G401 (cell line): ENCODE results near the gene CTDSPL2. TPM values are rescaled to one million over a fixed set of nuclear protein-coding genes. Genes with fewer than 3 reads are reported as not detected.
"Not testable (repeated sequence)": the region's sequence is repeated elsewhere in the genome, so short reads cannot be mapped to it uniquely, and the experiment has no call there.

ENCODE experiments used
- DNase-seq: peaks from one replicate; pipeline ENCODE4 v3.0.0-alpha.2; 2015; ENCODE audit warnings: low spot score
- in situ Hi-C: cut with HindIII; loops from 2 replicates; pipeline ENCODE4 v1.10.0; 2016; ENCODE audit warnings: low sequenced_read_pairs, mixed read lengths
- total RNA-seq: library from RNA; depleted of rRNA; stranded (reverse); fragments of >200 nt; shearing (Covaris generic); gene quantifications from 2 replicates; pipeline ENCODE4 v1.2.3, GENCODE V29; 2014; rRNA removed

The CTDSPL2 gene
- 52.2 and 132 TPM in 2 replicates for total RNA-seq

DNA sequence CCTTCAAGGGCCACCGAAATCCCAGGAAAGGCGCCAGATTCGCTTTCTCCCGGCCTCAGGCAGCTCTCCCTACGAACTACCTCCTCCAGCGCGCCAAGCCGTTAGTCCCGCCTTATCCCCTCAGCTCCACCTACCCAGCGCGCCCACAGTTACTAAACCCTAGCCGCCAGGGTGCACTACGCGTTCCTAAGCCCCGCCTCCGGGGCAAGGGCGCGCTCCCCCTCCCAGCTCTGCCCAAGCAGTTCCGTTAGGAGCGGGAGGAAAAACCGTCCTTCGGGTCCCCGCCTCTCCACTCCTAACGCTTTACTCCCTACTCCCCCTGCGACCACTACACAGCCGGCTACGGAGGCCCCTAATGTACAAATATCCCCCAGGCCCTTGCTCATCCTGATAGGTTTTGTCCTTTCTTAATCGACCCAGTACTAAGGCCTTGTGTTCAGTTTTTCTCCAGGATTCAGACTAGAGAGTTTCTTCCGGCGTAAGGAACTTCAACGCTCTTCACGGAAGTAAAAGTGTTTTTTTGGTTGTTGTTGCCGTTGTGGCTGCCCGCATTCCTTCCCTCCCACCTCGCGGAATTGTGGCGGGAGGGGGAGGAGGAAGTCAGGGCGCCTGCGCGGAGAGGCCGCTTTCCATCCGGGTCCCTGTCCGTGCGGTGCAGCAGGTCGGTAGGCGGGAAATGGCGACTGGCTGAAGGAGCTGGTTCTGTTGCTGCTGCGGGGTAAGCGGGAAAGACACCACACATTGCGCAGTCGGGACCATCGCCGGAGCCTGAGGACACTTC, at the start of gene CTDSPL2:
CTDSPL2 (plus strand) TSS at position 655 of the 781 bp plus-strand sequence. CDS start 31,386 bp downstream, outside the sequence.
- in situ Hi-C loops = no loop called here
- peak; percentile 99 for DNase-seq

DNA sequence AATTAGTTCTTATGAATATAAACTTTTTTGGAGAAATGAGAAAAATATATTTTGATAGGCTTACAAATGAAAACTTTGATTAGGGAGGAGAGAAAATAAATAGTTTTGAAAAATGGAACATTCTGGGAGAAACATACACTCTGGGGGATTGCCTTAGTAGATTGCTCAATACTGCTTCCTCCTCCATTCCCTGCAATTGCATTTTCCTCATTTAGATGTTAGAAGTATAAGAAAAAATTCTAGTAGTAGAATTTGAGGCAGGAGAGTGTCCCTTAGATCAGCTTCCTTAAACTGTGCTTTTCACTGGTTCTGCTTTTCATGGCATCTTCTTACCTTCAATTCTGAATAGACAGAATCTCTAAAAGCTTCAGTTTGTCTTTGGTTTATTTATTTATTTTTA, 46.2 kb upstream of the CTDSPL2 start:
- in situ Hi-C loops = no loop called here
- DNase-seq = no peak

- in situ Hi-C loops = no loop called here
- no peak for DNase-seq
Measured at GRCh38 chr15:44385344-44385942, 42.0 kb upstream of the CTDSPL2 start.

DNA sequence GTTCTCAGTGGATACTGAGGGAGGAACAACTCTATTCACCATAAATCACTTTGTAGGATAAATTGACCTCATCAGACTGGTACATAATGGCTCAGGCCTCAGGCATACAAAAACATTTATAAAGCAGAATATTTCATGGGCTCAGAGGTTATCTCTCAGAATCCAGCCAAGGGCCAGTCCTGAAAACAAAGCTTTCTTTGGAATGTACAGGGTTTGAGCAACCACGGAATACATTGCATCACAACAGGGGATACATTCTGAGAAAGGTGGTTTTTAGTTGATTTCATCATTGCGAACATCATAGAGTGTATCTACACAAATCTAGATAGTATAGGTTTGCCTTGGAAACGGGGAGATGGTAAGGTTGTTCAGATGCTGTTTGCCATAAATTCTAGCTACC, 33.4 kb upstream of the CTDSPL2 start:
- in situ Hi-C loops = no loop called here
- no peak for DNase-seq

DNA sequence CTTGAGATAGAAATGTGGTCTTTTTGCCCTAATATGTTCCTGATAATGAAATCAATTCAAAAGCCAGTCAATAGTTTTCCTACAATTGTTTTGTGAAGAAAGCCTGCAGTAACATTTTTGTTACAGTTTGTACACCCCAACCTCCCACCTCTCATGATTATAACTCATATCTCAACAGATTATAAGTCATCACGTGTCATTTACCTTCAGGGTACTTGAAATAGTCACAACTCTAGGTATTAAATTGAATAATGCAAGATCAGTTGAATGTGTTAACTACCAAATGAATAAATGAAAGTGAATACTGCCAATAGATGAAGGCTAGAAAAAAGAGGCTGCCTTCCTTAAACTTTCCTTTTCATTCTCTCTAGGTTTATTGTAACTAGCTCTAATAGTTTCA, 32.9 kb upstream of the CTDSPL2 start:
- no peak for DNase-seq
- in situ Hi-C loops = no loop called here

DNA sequence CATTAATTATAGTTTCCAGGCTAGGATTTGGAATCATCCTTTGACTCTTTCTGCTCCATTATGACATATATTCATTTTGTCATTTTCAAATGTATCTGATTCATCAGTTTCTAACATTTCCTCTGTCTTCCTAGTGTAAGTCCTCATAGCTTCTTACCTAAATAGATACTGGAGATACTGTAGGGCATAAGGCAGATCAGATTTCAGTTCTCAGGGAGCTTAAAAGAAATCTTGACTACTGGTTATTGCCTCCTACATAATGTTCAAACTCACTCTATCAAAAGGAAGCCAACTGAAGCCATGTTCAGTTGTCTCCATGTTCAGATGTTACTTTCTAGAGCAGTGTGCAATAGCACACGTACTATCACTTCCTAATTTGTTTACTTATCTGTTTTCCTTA, 29.6 kb upstream of the CTDSPL2 start:
- in situ Hi-C loops = no loop called here
- no peak for DNase-seq

- in situ Hi-C loops = no loop called here
- no peak for DNase-seq
Measured at GRCh38 chr15:44414001-44414400, 13.4 kb upstream of the CTDSPL2 start.

- in situ Hi-C loops = no loop called here
- no peak for DNase-seq
Measured at GRCh38 chr15:44427756-44428724, 611 bp downstream of the CTDSPL2 start.

- DNase-seq = no peak
- in situ Hi-C loops = no loop called here
Measured at GRCh38 chr15:44435893-44436667, 8.7 kb downstream of the CTDSPL2 start.

GRCh38 chr15:44438402-44438801, 11.0 kb downstream of the CTDSPL2 start:
- no peak for DNase-seq
- in situ Hi-C loops = no loop called here

DNA sequence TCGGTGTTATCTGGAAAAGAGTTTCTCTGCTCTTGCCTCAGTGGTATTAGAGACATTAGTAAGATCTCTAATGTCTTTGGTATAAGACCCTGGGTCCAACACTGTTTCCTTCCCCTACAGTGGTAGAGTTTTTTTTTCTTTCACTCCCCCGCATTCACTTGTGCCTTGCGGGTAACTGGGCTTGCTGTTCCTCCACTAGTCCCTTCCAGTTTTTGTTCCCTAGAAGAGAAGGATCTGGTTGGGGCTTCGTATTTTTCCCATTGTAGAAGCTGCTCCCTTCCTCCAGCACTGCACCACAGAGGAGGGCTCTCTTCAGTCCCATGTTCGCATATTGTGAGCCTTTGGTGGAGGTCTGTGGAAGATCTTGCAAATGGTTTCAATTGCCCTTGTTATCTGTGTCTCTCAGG, 13.7 kb downstream of the CTDSPL2 start:
- no peak for DNase-seq
- in situ Hi-C loops = no loop called here

GRCh38 chr15:44443515-44443914, 16.1 kb downstream of the CTDSPL2 start:
- DNase-seq = no peak
- in situ Hi-C loops = no loop called here

DNA sequence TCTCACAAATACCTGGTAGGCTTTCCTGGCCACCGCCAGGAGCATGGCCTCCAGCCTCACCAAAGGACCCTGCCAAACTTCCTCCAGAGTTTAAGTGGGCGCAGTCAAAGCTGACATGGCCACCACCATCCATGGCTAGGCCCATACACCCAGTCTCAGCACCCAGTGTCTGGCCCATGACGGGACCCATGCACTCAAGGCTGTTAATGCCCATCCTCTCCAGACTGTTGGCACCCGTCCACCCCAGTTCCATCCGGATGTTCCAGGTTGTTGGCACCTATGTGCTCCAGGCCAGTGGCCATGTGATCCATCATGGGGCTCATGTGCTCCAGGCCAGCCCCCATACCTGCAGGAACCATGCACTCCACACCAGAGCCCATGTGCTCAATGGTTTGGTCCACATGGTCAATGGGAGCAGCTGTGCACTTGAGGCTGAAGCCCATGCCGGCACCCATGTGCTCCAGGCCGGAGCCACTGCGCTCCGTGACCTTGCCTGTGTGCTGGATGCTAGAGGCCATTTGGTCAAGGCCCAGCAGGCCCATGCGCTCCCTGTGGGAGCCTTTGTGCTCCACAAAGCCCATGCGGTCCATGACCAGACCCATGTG, 20.4 kb downstream of the CTDSPL2 start:
- in situ Hi-C loops = no loop called here
- DNase-seq = no peak

- in situ Hi-C loops = no loop called here
- DNase-seq = no peak
Measured at GRCh38 chr15:44450172-44450571, 22.7 kb downstream of the CTDSPL2 start.

- in situ Hi-C loops, DNase-seq: not testable (repeated sequence)
Measured at GRCh38 chr15:44453578-44454283, 26.3 kb downstream of the CTDSPL2 start.

GRCh38 chr15:44458429-44458828, 31.0 kb downstream of the CTDSPL2 start:
- DNase-seq = no peak
- in situ Hi-C loops = no loop called here

GRCh38 chr15:44468709-44469385, 41.4 kb downstream of the CTDSPL2 start:
- in situ Hi-C loops = no loop called here
- no peak for DNase-seq
